GM18868 (cell line): ENCODE data around the gene TRMT61A.
A peak's percentile ranks its signal among the peaks of the same experiment; 100 is the strongest.

Experiments
- ATAC-seq: cut with Tn5 transposase; IDR thresholded peaks from one replicate; pipeline ENCODE4 v1.9.1; 2021; ENCODE audit warnings: mild to moderate bottlenecking, moderate library complexity; ENCODE audit not compliant: unreplicated experiment

TRMT61A gene

DNA sequence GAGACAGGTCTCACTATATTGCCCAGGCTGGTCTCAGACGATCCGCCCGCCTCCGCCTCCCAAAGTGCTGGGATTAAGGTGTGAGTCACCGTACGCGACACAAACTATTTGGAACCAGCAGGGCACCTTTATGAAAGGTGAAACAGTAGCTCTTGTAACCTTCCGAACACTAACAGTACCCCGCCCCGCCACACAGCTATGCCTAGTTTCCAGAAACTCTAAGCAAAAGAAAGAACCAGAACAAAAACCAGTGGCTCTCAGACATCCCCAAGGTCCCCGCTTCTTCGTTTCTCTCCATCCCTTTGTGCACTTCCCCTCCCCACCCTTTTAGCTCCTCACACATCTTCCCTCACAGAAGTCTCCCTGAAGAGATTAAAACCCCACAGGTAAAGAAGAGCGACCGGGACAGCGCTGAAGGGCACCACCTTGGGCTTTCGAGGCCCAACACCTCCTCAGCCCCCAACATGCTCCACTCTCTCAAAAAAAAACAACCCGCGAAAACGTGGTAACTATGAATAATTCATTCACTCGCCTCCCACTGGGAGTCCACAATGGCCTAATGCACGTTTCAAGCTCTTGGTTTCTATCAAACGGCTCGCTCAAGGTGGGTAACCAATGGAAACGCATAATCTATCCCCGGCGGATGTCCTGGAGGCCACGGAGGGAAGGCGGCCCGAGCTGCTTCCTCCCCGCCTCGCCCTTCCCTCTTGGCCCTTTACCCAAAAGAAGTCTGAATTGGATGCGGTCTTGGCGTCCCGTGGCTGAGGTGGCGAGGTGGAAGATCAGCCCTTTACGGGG, 32.6 kb downstream of the TRMT61A start:
- ATAC-seq = peak; percentile 27

DNA sequence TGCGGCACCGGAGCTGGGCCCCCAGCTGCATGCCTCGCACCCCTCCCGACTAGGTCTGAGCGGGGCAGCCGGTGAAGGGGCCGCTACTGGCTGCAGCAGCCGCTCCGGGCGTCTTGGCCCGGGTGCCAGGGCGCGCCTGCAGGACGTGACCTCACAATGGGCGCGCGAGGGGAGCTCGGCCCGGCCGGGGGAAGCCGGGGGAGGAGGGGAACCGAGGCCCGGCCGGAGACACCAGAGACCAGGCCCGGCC, 33.1 kb downstream of the TRMT61A start:
- ATAC-seq = peak; percentile 28

- ATAC-seq = peak; percentile 76
Observed at GRCh38 chr14:103562429-103563225, 33.6 kb downstream of the TRMT61A start, which contains the start of the genes BAG5 and COA8. Gene BAG5, minus strand, starts transcription at chr14:103562657. Its CDS starts 1,493 bp downstream, at chr14:103561164. Gene COA8, plus strand, starts transcription at chr14:103562960. Its CDS starts 42 bp downstream, at chr14:103563002.

DNA sequence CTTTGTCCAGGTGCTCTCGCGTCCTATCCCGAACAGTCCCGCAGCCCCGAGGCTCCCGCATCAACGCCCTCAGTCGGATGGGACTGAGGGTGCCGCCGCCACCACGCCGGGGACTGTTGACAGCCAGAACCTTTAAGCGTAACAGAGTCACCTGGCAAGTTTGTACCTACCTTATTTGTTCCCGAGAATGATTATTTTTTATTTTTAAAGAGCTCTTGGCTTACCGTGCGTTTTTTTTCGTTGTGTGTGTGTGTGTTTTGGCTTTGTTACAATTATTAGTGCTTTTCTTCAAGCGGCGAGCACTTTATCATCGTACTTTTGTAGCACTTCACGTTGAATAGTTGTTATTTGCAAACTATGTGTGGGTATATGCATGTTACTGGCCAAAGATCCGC, 34.2 kb downstream of the TRMT61A start:
- ATAC-seq = no peak

DNA sequence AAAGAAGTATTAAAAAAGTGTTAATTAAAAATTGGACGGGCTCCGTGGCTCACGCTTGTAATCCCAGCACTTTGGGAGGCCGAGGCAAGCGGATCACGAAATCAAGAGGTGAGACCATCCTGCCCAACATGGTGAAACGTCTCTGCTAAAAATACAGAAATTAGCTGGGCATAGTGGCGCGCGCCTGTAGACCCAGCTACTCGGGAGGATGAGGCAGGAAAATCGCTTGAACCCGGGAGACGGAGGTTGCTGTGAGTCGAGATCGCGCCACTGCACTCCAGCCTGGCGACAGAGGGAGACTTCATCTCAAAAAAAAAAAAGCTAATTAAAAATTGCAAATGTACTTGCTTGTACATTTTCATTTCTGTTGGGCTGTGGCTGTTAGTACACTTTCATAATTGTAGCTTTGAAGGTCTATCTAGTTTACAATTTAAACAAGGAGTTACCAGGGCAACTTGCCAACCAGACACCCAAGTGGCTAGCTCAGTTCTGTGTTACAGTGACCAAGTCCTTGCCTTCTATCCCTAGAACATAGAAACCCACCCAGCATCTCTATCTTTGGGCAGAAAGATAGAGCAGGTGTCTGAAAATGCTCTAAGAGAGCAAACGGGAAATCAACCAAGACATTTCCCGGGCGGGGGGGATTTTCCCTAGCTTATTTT, 35.0 kb downstream of the TRMT61A start:
- ATAC-seq = no peak

GRCh38 chr14:103568952-103569351, 40.0 kb downstream of the TRMT61A start:
- no peak for ATAC-seq

GRCh38 chr14:103569408-103569807, 40.4 kb downstream of the TRMT61A start:
- ATAC-seq = no peak

GRCh38 chr14:103574104-103574503, 45.1 kb downstream of the TRMT61A start:
- no peak for ATAC-seq

DNA sequence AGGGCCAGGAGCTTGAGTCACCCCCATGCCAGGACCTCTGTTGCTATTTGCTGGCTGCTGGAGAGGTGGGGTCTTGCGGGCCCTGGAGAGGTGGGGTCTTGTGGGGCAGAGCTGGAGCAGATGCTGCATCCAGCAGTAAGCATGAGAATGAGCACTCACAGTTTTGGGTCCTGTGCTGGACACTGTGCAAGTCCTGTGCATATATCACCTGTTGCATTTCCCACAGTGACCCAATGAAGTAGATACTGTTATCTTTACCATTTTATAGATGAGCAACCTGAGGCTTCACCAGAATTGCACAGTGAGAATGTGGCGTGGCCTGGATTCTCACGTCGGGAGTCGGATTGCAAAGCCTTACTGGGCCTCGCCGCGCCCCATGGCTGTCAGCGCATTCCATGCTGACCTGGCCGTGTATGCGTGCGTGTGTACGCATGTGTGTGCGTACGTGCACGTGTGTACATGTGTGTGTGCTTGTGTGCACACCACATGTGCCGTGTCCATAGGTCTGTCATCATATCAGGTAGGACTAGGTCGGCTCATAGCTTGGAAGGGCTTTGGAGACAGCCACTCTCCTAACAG, 45.8 kb downstream of the TRMT61A start:
- ATAC-seq = no peak

DNA sequence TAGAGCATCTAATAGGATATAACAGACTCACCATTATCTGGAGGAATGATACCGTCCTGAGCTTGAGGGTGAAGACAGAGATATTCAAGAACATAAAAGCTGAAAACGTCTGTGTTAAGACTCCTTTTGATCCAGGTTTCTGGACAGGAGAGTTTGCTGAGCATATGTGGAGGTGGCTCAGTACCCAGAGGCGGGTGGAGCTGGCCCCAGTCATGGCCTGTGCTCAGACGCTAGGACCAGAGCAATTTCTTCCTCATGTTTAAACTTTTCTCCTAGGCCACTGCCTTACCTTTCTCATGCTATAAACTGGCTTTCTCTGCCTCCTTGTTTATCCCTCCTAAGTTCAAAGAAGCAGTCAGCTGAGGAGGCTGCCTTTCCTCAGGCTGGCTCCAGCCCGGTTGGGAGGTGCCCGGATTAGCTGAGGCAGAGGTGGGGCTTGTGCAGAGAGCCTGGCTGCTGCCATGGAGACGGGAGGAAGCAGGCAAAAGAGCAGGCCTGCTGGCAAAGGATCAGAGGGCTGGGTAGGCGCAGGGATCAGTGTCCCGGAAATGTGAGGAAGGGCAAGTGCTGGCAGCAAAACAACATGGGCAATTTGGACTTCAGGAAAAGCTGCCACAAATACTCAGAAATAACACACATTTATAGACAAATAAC, 47.5 kb downstream of the TRMT61A start:
- no peak for ATAC-seq

GRCh38 chr14:103578401-103579075, 49.5 kb downstream of the TRMT61A start:
- no peak for ATAC-seq

DNA sequence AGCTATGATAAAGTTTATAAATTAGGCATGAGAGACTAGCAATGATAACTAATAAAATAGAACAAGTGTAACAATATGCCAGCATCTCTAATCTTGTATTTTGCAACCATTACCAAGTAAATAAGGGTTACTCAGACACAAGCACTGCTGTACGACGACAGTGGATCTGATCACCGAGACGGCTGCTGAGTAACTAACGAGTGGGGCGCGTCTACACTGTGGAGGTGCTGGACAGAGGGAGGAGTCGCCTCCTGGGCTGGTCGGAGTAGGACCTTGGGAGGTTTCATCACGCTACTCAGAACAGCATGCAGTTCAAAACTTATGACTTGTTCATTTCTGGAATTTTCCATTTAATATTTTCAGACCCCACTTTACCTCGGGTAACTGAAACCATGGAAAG, 52.2 kb downstream of the TRMT61A start:
- ATAC-seq = no peak

DNA sequence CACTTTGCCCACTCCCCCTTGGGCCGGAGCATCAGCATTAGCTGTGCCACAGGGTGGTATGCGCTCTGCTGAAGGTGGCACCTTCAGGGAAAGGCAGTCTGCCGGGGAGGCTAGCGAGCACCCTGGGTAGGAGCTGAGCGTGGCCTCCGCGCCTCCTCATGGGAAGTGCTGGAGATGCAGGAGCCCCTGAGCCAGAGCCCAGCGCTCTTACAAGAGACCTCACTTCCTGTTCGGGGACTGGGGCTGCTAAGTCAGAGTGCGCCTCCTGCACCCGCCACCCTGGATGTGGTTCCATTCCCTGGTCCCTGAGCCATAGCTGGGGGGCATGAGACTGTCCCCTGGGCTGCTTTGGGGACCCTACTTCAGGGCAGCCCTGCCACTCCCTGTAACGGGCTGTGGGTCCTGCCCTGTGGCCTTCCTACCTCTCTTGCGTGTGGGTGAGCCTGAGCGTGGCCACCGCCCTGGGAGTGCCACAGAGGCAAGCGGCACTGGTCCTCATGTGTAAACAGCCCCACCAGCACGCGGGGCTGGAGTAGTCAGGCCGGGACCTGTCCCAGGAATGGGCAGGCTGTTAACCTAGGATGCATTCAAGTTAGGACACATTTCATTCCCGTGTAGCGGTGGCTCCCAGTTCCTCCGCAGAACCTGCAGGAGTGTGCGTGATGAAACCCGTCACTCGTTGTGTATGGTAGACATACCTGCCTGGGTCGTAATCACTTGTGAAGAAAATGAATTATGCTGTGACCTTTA, 53.1 kb downstream of the TRMT61A start:
- ATAC-seq = no peak

GRCh38 chr14:103584326-103584915, 55.4 kb downstream of the TRMT61A start:
- no peak for ATAC-seq
